ENCODE measurements around the gene ZNF581.

ZNF581 gene

GRCh38 chr19:55654868-55655647, 11.6 kb downstream of the ZNF581 start, which contains the start of gene U2AF2:
Gene U2AF2 (plus strand): TSS chr19:55655035. CDS start chr19:55655105, 70 bp downstream.
- no peaks in the 10 kb centered on the region for H3K27me3 Mint-ChIP-seq (ENCODE audit: low read depth)
- peaks cover 23% of the 10 kb centered on the region for H3K36me3 Mint-ChIP-seq (ENCODE audit: low read depth)
- peaks cover 24% of the 10 kb centered on the region for H3K4me1 Mint-ChIP-seq (ENCODE audit: low read depth)
- H3K27ac Mint-ChIP-seq: peak within 1 kb of the TSS; percentile 96
- peak within 1 kb of the TSS; percentile 95 for H3K4me3 Mint-ChIP-seq
- H3K9me3 Mint-ChIP-seq: no peaks in the 10 kb centered on the region

- Mint-ChIP-seq H3K27ac (peak overlapping the region; percentile 96), H3K4me1 (ENCODE audit: low read depth) (peaks cover 24% of the 10 kb centered on the region), H3K4me3 (peak overlapping the region; percentile 95), H3K36me3 (ENCODE audit: low read depth) (peaks cover 28% of the 10 kb centered on the region), H3K27me3 (ENCODE audit: low read depth) (no peaks in the 10 kb centered on the region), H3K9me3 (no peaks in the 10 kb centered on the region)
Observed at GRCh38 chr19:55655648-55656040, 12.2 kb downstream of the ZNF581 start.

- Mint-ChIP-seq H3K27ac (peak overlapping the region; percentile 96), H3K36me3 (ENCODE audit: low read depth) (peaks cover 27% of the 10 kb centered on the region), H3K27me3 (ENCODE audit: low read depth) (no peaks in the 10 kb centered on the region), H3K4me1 (ENCODE audit: low read depth) (peaks cover 22% of the 10 kb centered on the region), H3K9me3 (no peaks in the 10 kb centered on the region), H3K4me3 (peak overlapping the region; percentile 95)
Observed at GRCh38 chr19:55656552-55656951, 13.1 kb downstream of the ZNF581 start.

GRCh38 chr19:55656988-55657747, 13.7 kb downstream of the ZNF581 start:
- H3K4me3 Mint-ChIP-seq: peak overlapping the region; percentile 95
- peak overlapping the region; percentile 57 for H3K27ac Mint-ChIP-seq
- H3K27me3 Mint-ChIP-seq (ENCODE audit: low read depth): no peaks in the 10 kb centered on the region
- H3K4me1 Mint-ChIP-seq (ENCODE audit: low read depth): peaks cover 25% of the 10 kb centered on the region
- no peaks in the 10 kb centered on the region for H3K9me3 Mint-ChIP-seq
- peaks cover 31% of the 10 kb centered on the region for H3K36me3 Mint-ChIP-seq (ENCODE audit: low read depth)

GRCh38 chr19:55658846-55659459, 15.5 kb downstream of the ZNF581 start:
- H3K9me3 Mint-ChIP-seq: no peaks in the 10 kb centered on the region
- H3K4me1 Mint-ChIP-seq (ENCODE audit: low read depth): peaks cover 32% of the 10 kb centered on the region
- no peaks in the 10 kb centered on the region for H3K27me3 Mint-ChIP-seq (ENCODE audit: low read depth)
- peaks cover 46% of the 10 kb centered on the region for H3K36me3 Mint-ChIP-seq (ENCODE audit: low read depth)
- no peak overlapping the region for H3K27ac Mint-ChIP-seq
- H3K4me3 Mint-ChIP-seq: no peak overlapping the region

GRCh38 chr19:55659822-55660221, 16.4 kb downstream of the ZNF581 start:
- peaks cover 32% of the 10 kb centered on the region for H3K4me1 Mint-ChIP-seq (ENCODE audit: low read depth)
- no peaks in the 10 kb centered on the region for H3K27me3 Mint-ChIP-seq (ENCODE audit: low read depth)
- H3K36me3 Mint-ChIP-seq (ENCODE audit: low read depth): peaks cover 51% of the 10 kb centered on the region
- H3K4me3 Mint-ChIP-seq: no peak overlapping the region
- H3K9me3 Mint-ChIP-seq: no peaks in the 10 kb centered on the region
- peak overlapping the region; percentile 28 for H3K27ac Mint-ChIP-seq

- H3K4me3 Mint-ChIP-seq: no peak overlapping the region
- no peaks in the 10 kb centered on the region for H3K9me3 Mint-ChIP-seq
- no peaks in the 10 kb centered on the region for H3K27me3 Mint-ChIP-seq (ENCODE audit: low read depth)
- peaks cover 51% of the 10 kb centered on the region for H3K36me3 Mint-ChIP-seq (ENCODE audit: low read depth)
- peaks cover 32% of the 10 kb centered on the region for H3K4me1 Mint-ChIP-seq (ENCODE audit: low read depth)
- no peak overlapping the region for H3K27ac Mint-ChIP-seq
Observed at GRCh38 chr19:55660404-55660803, 17.0 kb downstream of the ZNF581 start.

- Mint-ChIP-seq H3K4me1 (ENCODE audit: low read depth) (peaks cover 27% of the 10 kb centered on the region), H3K4me3 (no peak overlapping the region), H3K9me3 (no peaks in the 10 kb centered on the region), H3K27ac (no peak overlapping the region), H3K27me3 (ENCODE audit: low read depth) (no peaks in the 10 kb centered on the region), H3K36me3 (ENCODE audit: low read depth) (peaks cover 49% of the 10 kb centered on the region)
Observed at GRCh38 chr19:55660991-55661390, 17.5 kb downstream of the ZNF581 start.

- Mint-ChIP-seq H3K27ac (no peak overlapping the region), H3K36me3 (ENCODE audit: low read depth) (peaks cover 45% of the 10 kb centered on the region), H3K4me3 (no peak overlapping the region), H3K4me1 (ENCODE audit: low read depth) (peaks cover 26% of the 10 kb centered on the region), H3K9me3 (no peaks in the 10 kb centered on the region), H3K27me3 (ENCODE audit: low read depth) (no peaks in the 10 kb centered on the region)
Observed at GRCh38 chr19:55661826-55662225, 18.4 kb downstream of the ZNF581 start.

GRCh38 chr19:55663846-55664536, 20.5 kb downstream of the ZNF581 start:
- peaks cover 50% of the 10 kb centered on the region for H3K36me3 Mint-ChIP-seq (ENCODE audit: low read depth)

GRCh38 chr19:55666343-55667005, 23.0 kb downstream of the ZNF581 start:
- no peaks in the 10 kb centered on the region for H3K9me3 Mint-ChIP-seq
- peaks cover 18% of the 10 kb centered on the region for H3K4me1 Mint-ChIP-seq (ENCODE audit: low read depth)
- H3K36me3 Mint-ChIP-seq (ENCODE audit: low read depth): peaks cover 58% of the 10 kb centered on the region
- H3K27me3 Mint-ChIP-seq (ENCODE audit: low read depth): no peaks in the 10 kb centered on the region
- H3K4me3 Mint-ChIP-seq: no peak overlapping the region
- H3K27ac Mint-ChIP-seq: no peak overlapping the region

More at GRCh38 chr19:55663846-55664536, 20.5 kb downstream of the ZNF581 start:
- Mint-ChIP-seq H3K27me3 (ENCODE audit: low read depth) (no peaks in the 10 kb centered on the region), H3K27ac (no peak overlapping the region), H3K4me1 (ENCODE audit: low read depth) (peaks cover 14% of the 10 kb centered on the region), H3K9me3 (no peaks in the 10 kb centered on the region), H3K4me3 (no peak overlapping the region)

GRCh38 chr19:55667006-55667381, 23.5 kb downstream of the ZNF581 start:
- Mint-ChIP-seq H3K4me1 (ENCODE audit: low read depth) (peaks cover 17% of the 10 kb centered on the region), H3K36me3 (ENCODE audit: low read depth) (peaks cover 54% of the 10 kb centered on the region), H3K27ac (no peak overlapping the region), H3K4me3 (no peak overlapping the region), H3K27me3 (ENCODE audit: low read depth) (no peaks in the 10 kb centered on the region), H3K9me3 (no peaks in the 10 kb centered on the region)

- Mint-ChIP-seq H3K9me3 (no peaks in the 10 kb centered on the region), H3K27ac (no peak overlapping the region), H3K4me1 (ENCODE audit: low read depth) (peaks cover 16% of the 10 kb centered on the region), H3K27me3 (ENCODE audit: low read depth) (no peaks in the 10 kb centered on the region), H3K36me3 (ENCODE audit: low read depth) (peaks cover 55% of the 10 kb centered on the region), H3K4me3 (no peak overlapping the region)
Observed at GRCh38 chr19:55667511-55667910, 24.1 kb downstream of the ZNF581 start.

GRCh38 chr19:55667958-55668357, 24.5 kb downstream of the ZNF581 start:
- H3K4me1 Mint-ChIP-seq (ENCODE audit: low read depth): peaks cover 11% of the 10 kb centered on the region

More at GRCh38 chr19:55667958-55668357, 24.5 kb downstream of the ZNF581 start:
- H3K36me3 Mint-ChIP-seq (ENCODE audit: low read depth): peaks cover 50% of the 10 kb centered on the region
- no peaks in the 10 kb centered on the region for H3K27me3 Mint-ChIP-seq (ENCODE audit: low read depth)
- H3K4me3 Mint-ChIP-seq: no peak overlapping the region
- H3K9me3 Mint-ChIP-seq: no peaks in the 10 kb centered on the region
- no peak overlapping the region for H3K27ac Mint-ChIP-seq
